Central memory CD8-positive, alpha-beta T cell (primary cell): ENCODE data around the gene IRS1.

ENCODE experiments used
- ATAC-seq: fragments of 150-1000 bp; cut with Tn5 transposase; replicated peaks from 2 replicates; pipeline ENCODE4 v1.10.0; 2022; ENCODE audit warnings: mild to moderate bottlenecking, moderate FRiP score, moderate number of reproducible peaks; ENCODE audit not compliant: poor library complexity, severe bottlenecking; ENCODE audit errors: extremely low read depth
- DNase-seq, 2 donors: peaks; one replicate each; pipeline ENCODE4 v3.0.0; 2021; ENCODE audit warnings: low spot score in 2 of 2
- H3K27ac Mint-ChIP-seq: one replicate; pipeline ENCODE4 v1.8.0; 2022; ENCODE audit warnings: low read depth, mild to moderate bottlenecking, moderate library complexity, mixed read lengths
- H3K27me3 Mint-ChIP-seq: one replicate; pipeline ENCODE4 v1.8.0; 2022; ENCODE audit warnings: mixed read lengths
- H3K36me3 Mint-ChIP-seq: one replicate; pipeline ENCODE4 v1.8.0; 2022; ENCODE audit warnings: mild to moderate bottlenecking, moderate library complexity, mixed read lengths; ENCODE audit not compliant: insufficient read depth
- H3K4me1 Mint-ChIP-seq: one replicate; pipeline ENCODE4 v1.8.0; 2022; ENCODE audit warnings: mixed read lengths
- H3K4me3 Mint-ChIP-seq: one replicate; pipeline ENCODE4 v1.8.0; 2022; ENCODE audit warnings: mild to moderate bottlenecking, moderate library complexity, mixed read lengths
- H3K9me3 Mint-ChIP-seq: one replicate; pipeline ENCODE4 v1.8.0; 2022; ENCODE audit warnings: mixed read lengths

Gene IRS1

GRCh38 chr2:226793646-226794045 lies 6.0 kb downstream of the IRS1 start:
- Mint-ChIP-seq H3K36me3 (peaks cover 7% of the 10 kb centered on the region), H3K27me3 (no peaks in the 10 kb centered on the region), H3K4me3 (no peak overlapping the region), H3K27ac (no peak overlapping the region), H3K4me1 (peaks cover 13% of the 10 kb centered on the region), H3K9me3 (no peaks in the 10 kb centered on the region)
- ATAC-seq (no peak), DNase-seq (no peak)

GRCh38 chr2:226792155-226792881 lies 7.3 kb downstream of the IRS1 start:
- Mint-ChIP-seq H3K36me3 (peaks cover 9% of the 10 kb centered on the region), H3K9me3 (no peaks in the 10 kb centered on the region), H3K27ac (peak overlapping the region; percentile 65), H3K4me3 (peak overlapping the region; percentile 92), H3K27me3 (no peaks in the 10 kb centered on the region), H3K4me1 (peaks cover 13% of the 10 kb centered on the region)
- DNase-seq (no peak), ATAC-seq (no peak)

- H3K4me1 Mint-ChIP-seq, result peaks cover 13% of the 10 kb centered on the region
- ATAC-seq, result peak; percentile 94
- H3K4me3 Mint-ChIP-seq, result peak overlapping the region; percentile 92
- H3K27me3 Mint-ChIP-seq, result no peaks in the 10 kb centered on the region
- peaks cover 9% of the 10 kb centered on the region for H3K36me3 Mint-ChIP-seq
- no peaks in the 10 kb centered on the region for H3K9me3 Mint-ChIP-seq
- H3K27ac Mint-ChIP-seq, result peak overlapping the region; percentile 97
- peak; percentile 82 to 84 for DNase-seq
These were observed 8.0 kb downstream of the IRS1 start for GRCh38 chr2:226791487-226792081.

GRCh38 chr2:226791056-226791486 lies 8.5 kb downstream of the IRS1 start:
- Mint-ChIP-seq H3K4me1 (peaks cover 13% of the 10 kb centered on the region), H3K27ac (peak overlapping the region; percentile 97), H3K9me3 (no peaks in the 10 kb centered on the region), H3K36me3 (peaks cover 9% of the 10 kb centered on the region), H3K4me3 (peak overlapping the region; percentile 92), H3K27me3 (no peaks in the 10 kb centered on the region)
- ATAC-seq, result peak; percentile 75
- DNase-seq, result no peak

- DNase-seq, result no peak
- Mint-ChIP-seq H3K4me3 (peak overlapping the region; percentile 92), H3K27me3 (no peaks in the 10 kb centered on the region), H3K9me3 (no peaks in the 10 kb centered on the region), H3K4me1 (peaks cover 13% of the 10 kb centered on the region), H3K36me3 (peaks cover 9% of the 10 kb centered on the region), H3K27ac (no peak overlapping the region)
- no peak for ATAC-seq
These were observed 9.2 kb downstream of the IRS1 start for GRCh38 chr2:226790431-226790830.

GRCh38 chr2:226790011-226790410 lies 9.6 kb downstream of the IRS1 start:
- Mint-ChIP-seq H3K9me3 (no peaks in the 10 kb centered on the region), H3K36me3 (peaks cover 9% of the 10 kb centered on the region), H3K27ac (no peak overlapping the region), H3K4me3 (peak overlapping the region; percentile 92), H3K27me3 (no peaks in the 10 kb centered on the region), H3K4me1 (peaks cover 13% of the 10 kb centered on the region)
- DNase-seq, result no peak
- no peak for ATAC-seq

- DNase-seq (no peak), ATAC-seq (no peak)
- Mint-ChIP-seq H3K36me3 (peaks cover 9% of the 10 kb centered on the region), H3K27me3 (peaks cover 2% of the 10 kb centered on the region), H3K27ac (peak overlapping the region; percentile 39), H3K9me3 (no peaks in the 10 kb centered on the region), H3K4me1 (peaks cover 13% of the 10 kb centered on the region), H3K4me3 (no peak overlapping the region)
These were observed 10.6 kb downstream of the IRS1 start for GRCh38 chr2:226788881-226789490.

GRCh38 chr2:226788064-226788463 lies 11.6 kb downstream of the IRS1 start:
- Mint-ChIP-seq H3K4me1 (peaks cover 13% of the 10 kb centered on the region), H3K36me3 (peaks cover 9% of the 10 kb centered on the region), H3K4me3 (no peak overlapping the region)

GRCh38 chr2:226783885-226784284 lies 15.7 kb downstream of the IRS1 start:
- Mint-ChIP-seq H3K9me3 (no peaks in the 10 kb centered on the region), H3K4me3 (no peak overlapping the region), H3K27me3 (peaks cover 29% of the 10 kb centered on the region), H3K27ac (no peak overlapping the region), H3K36me3 (peaks cover 2% of the 10 kb centered on the region), H3K4me1 (no peaks in the 10 kb centered on the region)
- ATAC-seq (no peak), DNase-seq (no peak)

More at GRCh38 chr2:226788064-226788463, 11.6 kb downstream of the IRS1 start:
- Mint-ChIP-seq H3K27me3 (peaks cover 11% of the 10 kb centered on the region), H3K9me3 (no peaks in the 10 kb centered on the region), H3K27ac (no peak overlapping the region)
- ATAC-seq (no peak), DNase-seq (no peak)

- no peaks in the 10 kb centered on the region for H3K9me3 Mint-ChIP-seq
- H3K27ac Mint-ChIP-seq, result no peak overlapping the region
- H3K36me3 Mint-ChIP-seq, result no peaks in the 10 kb centered on the region
- no peaks in the 10 kb centered on the region for H3K4me1 Mint-ChIP-seq
- peaks cover 40% of the 10 kb centered on the region for H3K27me3 Mint-ChIP-seq
- ATAC-seq (no peak), DNase-seq (no peak)
- no peak overlapping the region for H3K4me3 Mint-ChIP-seq
These were observed 17.4 kb downstream of the IRS1 start for GRCh38 chr2:226782092-226782713.

GRCh38 chr2:226780431-226780830 lies 19.2 kb downstream of the IRS1 start:
- DNase-seq, result no peak
- no peak overlapping the region for H3K27ac Mint-ChIP-seq
- no peak for ATAC-seq
- H3K27me3 Mint-ChIP-seq, result peaks cover 57% of the 10 kb centered on the region
- H3K4me1 Mint-ChIP-seq, result no peaks in the 10 kb centered on the region
- H3K9me3 Mint-ChIP-seq, result no peaks in the 10 kb centered on the region
- no peaks in the 10 kb centered on the region for H3K36me3 Mint-ChIP-seq
- no peak overlapping the region for H3K4me3 Mint-ChIP-seq

GRCh38 chr2:226777611-226778010 lies 22.0 kb downstream of the IRS1 start:
- peaks cover 11% of the 10 kb centered on the region for H3K9me3 Mint-ChIP-seq
- ATAC-seq, result no peak
- H3K4me1 Mint-ChIP-seq, result peaks cover 12% of the 10 kb centered on the region
- no peak overlapping the region for H3K4me3 Mint-ChIP-seq
- H3K27me3 Mint-ChIP-seq, result peaks cover 63% of the 10 kb centered on the region
- no peaks in the 10 kb centered on the region for H3K36me3 Mint-ChIP-seq
- H3K27ac Mint-ChIP-seq, result no peak overlapping the region
- DNase-seq, result no peak
